ENCODE results near the gene TSPYL1.
"Not testable (repeated sequence)": the region's sequence is repeated elsewhere in the genome, so short reads cannot be mapped to it uniquely, and the experiment has no call there.

TSPYL1 gene

DNA sequence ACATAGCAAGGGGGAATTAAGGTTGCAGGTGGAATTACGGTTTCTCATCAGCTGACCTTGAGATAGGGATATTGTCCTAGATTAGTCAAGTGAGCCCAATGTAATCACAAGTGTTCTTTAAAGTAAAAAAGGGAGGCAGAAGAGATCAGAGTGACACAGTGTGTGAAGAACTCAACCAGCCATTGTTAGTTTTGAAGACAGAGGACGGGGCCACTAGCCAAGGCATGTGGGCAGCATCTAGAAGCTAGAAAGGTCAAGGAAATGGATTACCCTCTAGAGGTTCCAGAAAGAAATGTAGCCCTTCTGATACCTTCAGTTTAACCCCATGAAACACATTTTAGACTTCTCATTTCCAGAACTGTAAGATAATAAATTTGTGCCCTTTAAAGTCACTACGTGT, 18.5 kb upstream of the TSPYL1 start:
- TF ChIP-seq, protein P1, sequence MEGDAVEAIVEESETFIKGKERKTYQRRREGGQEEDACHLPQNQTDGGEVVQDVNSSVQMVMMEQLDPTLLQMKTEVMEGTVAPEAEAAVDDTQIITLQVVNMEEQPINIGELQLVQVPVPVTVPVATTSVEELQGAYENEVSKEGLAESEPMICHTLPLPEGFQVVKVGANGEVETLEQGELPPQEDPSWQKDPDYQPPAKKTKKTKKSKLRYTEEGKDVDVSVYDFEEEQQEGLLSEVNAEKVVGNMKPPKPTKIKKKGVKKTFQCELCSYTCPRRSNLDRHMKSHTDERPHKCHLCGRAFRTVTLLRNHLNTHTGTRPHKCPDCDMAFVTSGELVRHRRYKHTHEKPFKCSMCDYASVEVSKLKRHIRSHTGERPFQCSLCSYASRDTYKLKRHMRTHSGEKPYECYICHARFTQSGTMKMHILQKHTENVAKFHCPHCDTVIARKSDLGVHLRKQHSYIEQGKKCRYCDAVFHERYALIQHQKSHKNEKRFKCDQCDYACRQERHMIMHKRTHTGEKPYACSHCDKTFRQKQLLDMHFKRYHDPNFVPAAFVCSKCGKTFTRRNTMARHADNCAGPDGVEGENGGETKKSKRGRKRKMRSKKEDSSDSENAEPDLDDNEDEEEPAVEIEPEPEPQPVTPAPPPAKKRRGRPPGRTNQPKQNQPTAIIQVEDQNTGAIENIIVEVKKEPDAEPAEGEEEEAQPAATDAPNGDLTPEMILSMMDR (IDR thresholded peaks at IDR 0.05; ENCODE audit: low read depth, low read length), result no peak
- no peak overlapping the region for H3K4me3 ChIP-seq (ENCODE audit: low read depth, low read length)

DNA sequence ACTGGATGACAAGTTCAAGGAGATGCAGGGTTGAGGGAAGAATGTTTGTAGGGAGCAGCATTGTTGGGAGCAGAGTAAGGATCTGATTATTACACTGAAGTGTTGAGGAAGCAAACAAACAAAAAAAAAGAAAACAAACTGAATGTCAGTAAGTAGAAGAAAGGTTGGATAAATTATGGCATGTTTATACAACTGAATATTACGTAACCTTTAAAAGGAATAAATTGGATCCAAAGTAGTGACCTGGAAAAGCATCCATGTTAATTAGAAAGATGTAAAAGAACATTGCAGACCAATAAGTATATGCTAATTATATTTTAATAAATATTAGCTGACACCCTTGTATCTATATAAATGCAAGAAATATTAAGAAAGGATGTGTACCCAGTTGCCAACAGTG, 12.8 kb upstream of the TSPYL1 start:
- H3K4me3 ChIP-seq (ENCODE audit: low read depth, low read length), result no peak overlapping the region
- TF ChIP-seq, protein P1 (IDR thresholded peaks at IDR 0.05; ENCODE audit: low read depth, low read length), result no peak

DNA sequence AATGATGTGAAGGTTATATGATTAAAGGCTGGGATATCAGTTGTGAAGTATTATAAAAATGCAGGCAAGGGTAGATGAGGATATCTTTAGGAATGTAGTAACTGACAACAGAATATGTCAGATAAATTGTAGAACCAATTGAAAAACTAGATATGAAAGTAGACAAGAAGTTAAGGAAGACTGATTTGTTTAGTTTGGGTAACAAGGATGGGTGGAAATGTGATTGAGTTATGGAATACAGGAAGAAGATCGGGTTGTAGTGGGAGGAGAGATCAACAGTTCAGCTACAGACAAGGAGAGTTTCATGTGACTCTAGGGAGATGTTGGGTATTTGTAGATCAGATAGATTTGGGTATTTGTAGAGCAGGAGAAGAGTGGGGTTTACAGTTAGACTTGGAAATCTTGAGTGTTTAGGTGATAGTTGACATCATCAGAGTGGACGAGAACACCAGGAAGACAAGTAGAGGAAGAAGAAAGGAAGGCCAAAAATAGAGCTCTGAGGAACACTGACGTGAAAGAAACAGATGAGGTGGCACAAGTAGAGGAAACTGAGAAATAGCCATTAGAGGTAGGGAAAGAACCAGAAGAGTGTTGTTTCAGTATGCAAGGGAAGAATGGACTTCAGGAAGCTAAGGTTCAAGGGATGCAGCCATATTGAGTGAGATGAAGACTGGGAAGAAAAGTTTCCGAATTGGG, 12.1 kb upstream of the TSPYL1 start:
- TF ChIP-seq, protein P1 (IDR thresholded peaks at IDR 0.05; ENCODE audit: low read depth, low read length), result no peak
- no peak overlapping the region for H3K4me3 ChIP-seq (ENCODE audit: low read depth, low read length)

DNA sequence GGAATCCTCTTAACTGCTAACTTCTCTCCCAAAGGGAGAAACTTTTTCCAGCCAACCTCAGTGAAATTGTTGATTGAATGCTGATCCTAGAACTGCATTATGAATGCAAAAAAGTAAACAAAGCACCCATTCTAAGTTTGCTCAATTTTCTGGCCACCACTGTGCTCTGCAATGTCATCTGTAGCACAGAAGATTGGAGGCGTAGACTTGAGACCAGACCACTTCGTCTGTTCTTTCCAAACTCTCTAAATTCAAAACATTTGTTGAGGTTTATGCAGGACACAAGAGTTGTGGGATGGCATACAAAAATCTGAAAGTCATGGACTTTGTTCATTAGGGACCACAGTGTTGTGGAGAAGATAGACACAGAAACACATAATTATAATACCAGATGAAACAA, 11.1 kb upstream of the TSPYL1 start:
- H3K4me3 ChIP-seq (ENCODE audit: low read depth, low read length), result no peak overlapping the region
- TF ChIP-seq, protein P1 (IDR thresholded peaks at IDR 0.05; ENCODE audit: low read depth, low read length), result no peak

DNA sequence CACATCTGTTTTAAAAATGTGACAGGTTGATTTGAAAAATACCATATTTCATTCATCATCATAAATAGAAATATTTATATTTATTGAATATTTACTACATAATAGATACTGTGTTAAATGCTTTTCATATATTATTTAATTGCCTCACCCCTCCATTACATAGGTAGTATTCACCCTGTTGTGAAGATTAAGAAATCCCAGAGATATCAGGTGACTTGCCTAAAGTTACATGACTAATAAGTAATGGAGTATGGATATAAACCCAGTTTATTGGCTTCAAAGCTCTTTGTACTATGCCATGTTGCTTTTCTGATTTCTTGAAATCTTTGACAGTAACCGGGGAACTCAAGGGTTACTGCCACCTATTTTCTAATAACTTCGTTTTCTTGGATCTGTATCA, 10.1 kb upstream of the TSPYL1 start:
- TF ChIP-seq, protein P1 (IDR thresholded peaks at IDR 0.05; ENCODE audit: low read depth, low read length), result no peak
- no peak overlapping the region for H3K4me3 ChIP-seq (ENCODE audit: low read depth, low read length)

DNA sequence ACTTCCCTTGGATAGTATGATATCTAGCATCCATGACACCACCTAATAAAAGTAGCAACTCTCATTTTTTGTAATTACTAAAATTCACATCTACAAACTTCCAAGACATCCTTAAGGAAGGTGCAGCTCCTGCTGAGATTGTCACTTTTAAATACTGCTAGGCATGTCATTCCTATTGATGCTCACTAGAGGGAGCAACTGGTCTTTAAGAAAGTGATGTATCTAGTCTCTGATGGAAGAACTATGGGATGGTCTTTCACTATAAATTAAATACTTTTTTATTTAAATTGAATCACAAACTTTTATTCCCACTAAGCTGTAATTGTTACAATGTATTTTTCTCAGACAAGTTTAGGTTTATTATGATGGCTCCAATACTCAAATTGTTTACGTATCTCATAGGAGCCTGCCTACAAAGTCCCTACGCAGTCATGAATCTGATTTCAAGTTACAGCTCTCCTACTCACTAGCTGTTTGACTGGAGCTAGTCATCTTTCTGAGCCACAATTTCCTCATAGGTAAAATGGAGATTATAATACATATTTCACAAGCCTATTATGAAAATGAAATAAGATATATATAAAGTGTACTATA, 8.1 kb upstream of the TSPYL1 start:
- TF ChIP-seq, protein P1 (IDR thresholded peaks at IDR 0.05; ENCODE audit: low read depth, low read length), result peak; percentile 61
- no peak overlapping the region for H3K4me3 ChIP-seq (ENCODE audit: low read depth, low read length)

DNA sequence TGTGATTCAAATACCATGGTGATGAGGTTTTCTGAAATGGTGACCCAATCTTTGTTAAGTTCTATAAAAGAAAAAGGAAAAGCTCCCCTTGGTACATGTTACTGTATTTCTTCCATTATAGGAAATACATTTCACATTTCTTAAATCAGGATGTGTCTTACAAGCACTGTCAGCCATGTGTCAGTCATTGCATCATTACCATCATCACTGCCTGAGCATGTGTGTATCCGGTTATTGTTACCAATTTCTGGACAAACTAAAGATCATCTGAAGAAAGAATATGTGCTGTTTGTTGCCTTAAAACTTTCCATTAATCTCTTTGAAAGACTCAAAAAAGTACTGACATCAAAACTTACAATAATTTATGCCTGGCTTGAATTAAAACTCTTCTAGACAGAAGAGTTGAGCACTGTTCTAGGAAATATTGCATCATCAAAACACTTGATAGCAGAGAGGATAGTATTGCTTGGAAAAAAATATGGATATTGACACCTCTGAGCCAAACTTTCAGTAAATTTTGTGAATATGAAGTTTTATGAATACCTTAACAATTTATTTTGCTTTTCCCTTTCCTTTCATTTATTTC, 7.1 kb upstream of the TSPYL1 start:
- no peak overlapping the region for H3K4me3 ChIP-seq (ENCODE audit: low read depth, low read length)
- TF ChIP-seq, protein P1 (IDR thresholded peaks at IDR 0.05; ENCODE audit: low read depth, low read length), result no peak

DNA sequence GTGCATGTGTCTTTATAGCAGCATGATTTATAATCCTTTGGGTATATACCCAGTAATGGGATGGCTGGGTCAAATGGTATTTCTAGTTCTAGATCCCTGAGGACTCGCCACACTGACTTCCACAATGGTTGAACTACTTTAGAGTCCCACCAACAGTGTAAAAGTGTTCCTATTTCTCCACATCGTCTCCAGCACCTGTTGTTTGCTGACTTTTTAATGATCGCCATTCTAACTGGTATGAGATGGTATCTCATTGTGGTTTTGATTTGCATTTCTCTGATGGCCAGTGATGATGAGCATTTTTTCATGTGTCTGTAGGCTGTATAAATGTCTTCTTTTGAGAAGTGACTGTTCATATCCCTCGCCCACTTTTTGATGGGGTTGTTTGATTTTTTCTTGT, 5.3 kb upstream of the TSPYL1 start:
- H3K4me3 ChIP-seq (ENCODE audit: low read depth, low read length), result not testable (repeated sequence)

Data from WI38 (cell line).